ENCODE measurements around the gene METTL18. TPM values are rescaled to one million over a fixed set of nuclear protein-coding genes. Genes with fewer than 3 reads are reported as not detected.

METTL18 gene
- total RNA-seq, 4 donors from 2014 or later: 1.2 to 5.5 (median 2.3) TPM

- Histone ChIP-seq H3K27me3 (no peaks in the 10 kb centered on the region), H3K27ac (no peak overlapping the region), H3K4me3 (no peak overlapping the region), H3K4me1 (no peaks in the 10 kb centered on the region), H3K36me3 (peaks cover 28% of the 10 kb centered on the region), H3K9me3 (no peaks in the 10 kb centered on the region)
- no peak for TF ChIP-seq POLR2AphosphoS5 (IDR thresholded peaks at IDR 0.05)
- TF ChIP-seq EP300 (IDR thresholded peaks at IDR 0.05): no peak
- TF ChIP-seq CTCF (IDR thresholded peaks at IDR 0.05): no peak
- no peak for TF ChIP-seq POLR2A (IDR thresholded peaks at IDR 0.05)
- 71% methylated on average over 4 of the region's 4 CpGs for WGBS
- no peak for DNase-seq (ENCODE audit: low spot score in 2 of 2)
Observed at GRCh38 chr1:169833179-169833901, 38.6 kb upstream of the METTL18 start.

- no peaks in the 10 kb centered on the region for H3K27me3 ChIP-seq
- H3K4me3 ChIP-seq: no peak overlapping the region
- 95% methylated on average over 1 of the region's 1 CpG for WGBS
- no peak for DNase-seq (ENCODE audit: low spot score in 2 of 2)
- no peaks in the 10 kb centered on the region for H3K9me3 ChIP-seq
- no peak overlapping the region for H3K27ac ChIP-seq
- H3K4me1 ChIP-seq: no peaks in the 10 kb centered on the region
- TF ChIP-seq POLR2A (IDR thresholded peaks at IDR 0.05) (no peak), EP300 (IDR thresholded peaks at IDR 0.05) (no peak), CTCF (IDR thresholded peaks at IDR 0.05) (no peak), POLR2AphosphoS5 (IDR thresholded peaks at IDR 0.05) (no peak)
- H3K36me3 ChIP-seq: peaks cover 37% of the 10 kb centered on the region
Observed at GRCh38 chr1:169829671-169830070, 35.0 kb upstream of the METTL18 start.

GRCh38 chr1:169824153-169824552, 29.4 kb upstream of the METTL18 start:
- no peaks in the 10 kb centered on the region for H3K27me3 ChIP-seq
- no peaks in the 10 kb centered on the region for H3K9me3 ChIP-seq
- no peak overlapping the region for H3K4me3 ChIP-seq
- DNase-seq (ENCODE audit: low spot score in 2 of 2): no peak
- 91% methylated on average over 3 of the region's 3 CpGs for WGBS
- H3K36me3 ChIP-seq: peaks cover 34% of the 10 kb centered on the region
- H3K4me1 ChIP-seq: no peaks in the 10 kb centered on the region
- TF ChIP-seq CTCF (IDR thresholded peaks at IDR 0.05) (no peak), EP300 (IDR thresholded peaks at IDR 0.05) (no peak), POLR2AphosphoS5 (IDR thresholded peaks at IDR 0.05) (no peak), POLR2A (IDR thresholded peaks at IDR 0.05) (no peak)
- H3K27ac ChIP-seq: no peak overlapping the region

GRCh38 chr1:169821500-169821899, 26.8 kb upstream of the METTL18 start:
- DNase-seq (ENCODE audit: low spot score in 2 of 2): no peak
- no peaks in the 10 kb centered on the region for H3K4me1 ChIP-seq
- TF ChIP-seq CTCF (IDR thresholded peaks at IDR 0.05) (no peak), EP300 (IDR thresholded peaks at IDR 0.05) (no peak), POLR2AphosphoS5 (IDR thresholded peaks at IDR 0.05) (no peak), POLR2A (IDR thresholded peaks at IDR 0.05) (no peak)
- H3K9me3 ChIP-seq: no peaks in the 10 kb centered on the region
- H3K4me3 ChIP-seq: no peak overlapping the region
- 93% methylated on average over 7 of the region's 7 CpGs for WGBS
- no peak overlapping the region for H3K27ac ChIP-seq
- H3K27me3 ChIP-seq: no peaks in the 10 kb centered on the region
- peaks cover 21% of the 10 kb centered on the region for H3K36me3 ChIP-seq

- DNase-seq (ENCODE audit: low spot score in 2 of 2): no peak
- H3K4me1 ChIP-seq: no peaks in the 10 kb centered on the region
- 65% methylated on average over 1 of the region's 1 CpG for WGBS
Observed at GRCh38 chr1:169816617-169817016, 21.9 kb upstream of the METTL18 start.

More at GRCh38 chr1:169816617-169817016, 21.9 kb upstream of the METTL18 start:
- no peak for TF ChIP-seq POLR2A (IDR thresholded peaks at IDR 0.05)
- no peak for TF ChIP-seq POLR2AphosphoS5 (IDR thresholded peaks at IDR 0.05)
- no peak for TF ChIP-seq EP300 (IDR thresholded peaks at IDR 0.05)
- Histone ChIP-seq H3K27ac (no peak overlapping the region), H3K27me3 (no peaks in the 10 kb centered on the region), H3K9me3 (no peaks in the 10 kb centered on the region), H3K4me3 (no peak overlapping the region), H3K36me3 (peaks cover 5% of the 10 kb centered on the region)
